GM18519 (cell line): ENCODE data around the gene JAKMIP2.
"Not testable (repeated sequence)": the region's sequence is repeated elsewhere in the genome, so short reads cannot be mapped to it uniquely, and the experiment has no call there.

Experiments
- ATAC-seq: cut with Tn5 transposase; IDR thresholded peaks from one replicate; pipeline ENCODE4 v1.9.1; 2021; ENCODE audit warnings: mild to moderate bottlenecking, moderate library complexity; ENCODE audit not compliant: unreplicated experiment, low FRiP score

The JAKMIP2 gene

GRCh38 chr5:147617711-147618350 is 164.7 kb downstream of the JAKMIP2 start:
- no peak for ATAC-seq

- ATAC-seq = no peak
These were observed 165.3 kb downstream of the JAKMIP2 start for GRCh38 chr5:147617191-147617606.

- ATAC-seq = no peak
These were observed 166.1 kb downstream of the JAKMIP2 start for GRCh38 chr5:147616421-147616820.

- no peak for ATAC-seq
These were observed 169.2 kb downstream of the JAKMIP2 start for GRCh38 chr5:147613359-147613758.

- ATAC-seq = no peak
These were observed 171.0 kb downstream of the JAKMIP2 start for GRCh38 chr5:147611483-147611882.

- ATAC-seq = no peak
These were observed 171.7 kb downstream of the JAKMIP2 start for GRCh38 chr5:147610798-147611197.

GRCh38 chr5:147601652-147602051 is 180.9 kb downstream of the JAKMIP2 start:
- no peak for ATAC-seq

GRCh38 chr5:147591120-147591519 is 191.4 kb downstream of the JAKMIP2 start:
- no peak for ATAC-seq

GRCh38 chr5:147590096-147590495 is 192.4 kb downstream of the JAKMIP2 start:
- no peak for ATAC-seq

GRCh38 chr5:147586832-147587231 is 195.7 kb downstream of the JAKMIP2 start:
- ATAC-seq = no peak

- ATAC-seq = no peak
These were observed 196.3 kb downstream of the JAKMIP2 start for GRCh38 chr5:147586221-147586620.

- not testable (repeated sequence) for ATAC-seq
These were observed 200.3 kb downstream of the JAKMIP2 start for GRCh38 chr5:147582272-147582671.

- not testable (repeated sequence) for ATAC-seq
These were observed 202.1 kb downstream of the JAKMIP2 start for GRCh38 chr5:147580418-147580817.

- ATAC-seq = no peak
These were observed 204.1 kb downstream of the JAKMIP2 start for GRCh38 chr5:147578228-147579024.

- ATAC-seq = peak; percentile 87
These were observed 205.6 kb downstream of the JAKMIP2 start for GRCh38 chr5:147576646-147577535.

GRCh38 chr5:147575598-147575997 is 206.9 kb downstream of the JAKMIP2 start:
- ATAC-seq = no peak

- no peak for ATAC-seq
These were observed 209.3 kb downstream of the JAKMIP2 start for GRCh38 chr5:147573211-147573610.

- no peak for ATAC-seq
These were observed 213.7 kb downstream of the JAKMIP2 start for GRCh38 chr5:147568710-147569406.

GRCh38 chr5:147567917-147568598 is 214.5 kb downstream of the JAKMIP2 start:
- no peak for ATAC-seq

GRCh38 chr5:147565524-147565923 is 217.0 kb downstream of the JAKMIP2 start:
- ATAC-seq = no peak
